DOHH2 (cell line): ENCODE results near the gene AQP1.

Experiments
- H3F3A ChIP-seq: fragments of 200-600 bp; sonication (generic), shearing (Covaris generic); 2 replicates; pipeline ENCODE4 v1.6.0; 2016; ENCODE audit warnings: antibody characterized with exemption, mild to moderate bottlenecking; ENCODE audit not compliant: control insufficient read depth, insufficient read depth
- H3K27ac ChIP-seq: fragments of 200-600 bp; sonication (generic); 2 replicates; pipeline ENCODE4 v1.5.1; 2014; ENCODE audit warnings: low read depth, mild to moderate bottlenecking, low read length, moderate library complexity
- H3K27me3 ChIP-seq: fragments of 200-600 bp; sonication (generic); 2 replicates; pipeline ENCODE4 v1.6.1; 2014; ENCODE audit warnings: mild to moderate bottlenecking, low read length, mixed read lengths; ENCODE audit not compliant: control insufficient read depth
- H3K36me3 ChIP-seq: fragments of 200-600 bp; sonication (generic); 2 replicates; pipeline ENCODE4 v1.6.1; 2014; ENCODE audit warnings: mild to moderate bottlenecking, low read length, moderate library complexity, mixed read lengths; ENCODE audit not compliant: control insufficient read depth
- H3K4me1 ChIP-seq: fragments of 200-600 bp; sonication (generic); 2 replicates; pipeline ENCODE4 v1.6.1; 2014; ENCODE audit warnings: mild to moderate bottlenecking, low read length, mixed read lengths; ENCODE audit not compliant: control insufficient read depth
- H3K4me2 ChIP-seq: fragments of 200-600 bp; sonication (generic); 2 replicates; pipeline ENCODE4 v1.6.0; 2014; ENCODE audit warnings: mild to moderate bottlenecking, low read length, moderate library complexity
- H3K4me3 ChIP-seq: fragments of 200-600 bp; sonication (generic); 2 replicates; pipeline ENCODE4 v1.5.1; 2014; ENCODE audit warnings: mild to moderate bottlenecking, low read length, mixed read lengths
- H3K79me2 ChIP-seq: fragments of 200-600 bp; sonication (generic); 2 replicates; pipeline ENCODE4 v1.6.1; 2014; ENCODE audit warnings: mild to moderate bottlenecking, low read length, mixed read lengths; ENCODE audit not compliant: control insufficient read depth
- H3K9me2 ChIP-seq: fragments of 200-600 bp; sonication (generic); replicated peaks from 2 replicates; pipeline ENCODE4 v1.6.1; 2014; ENCODE audit warnings: mild to moderate bottlenecking, low read length, mixed read lengths; ENCODE audit not compliant: control insufficient read depth
- H3K9me3 ChIP-seq: fragments of 200-600 bp; sonication (generic); 2 replicates; pipeline ENCODE4 v1.6.1; 2014; ENCODE audit warnings: antibody characterized with exemption, low read length, mixed read lengths; ENCODE audit not compliant: control insufficient read depth, insufficient read depth
- H4K20me1 ChIP-seq: fragments of 200-600 bp; sonication (generic); 2 replicates; pipeline ENCODE4 v1.6.0; 2014; ENCODE audit warnings: low read depth, mild to moderate bottlenecking, antibody characterized with exemption, low read length, moderate library complexity; ENCODE audit not compliant: control insufficient read depth, insufficient read depth
- EZH2phosphoT487 ChIP-seq: fragments of 200-600 bp; sonication (generic); IDR thresholded peaks from 2 replicates; pipeline ENCODE4 v1.6.1; 2017; ENCODE audit warnings: borderline replicate concordance, mild to moderate bottlenecking, antibody characterized with exemption, low read length, moderate library complexity, mixed read lengths
- TF ChIP-seq, protein P1 (sequence below): fragments of 200-600 bp; sonication (generic); IDR thresholded peaks from one replicate; pipeline ENCODE4 v1.5.1; 2014; ENCODE audit warnings: antibody characterized with exemption, mild to moderate bottlenecking, low read depth, low read length; ENCODE audit not compliant: poor library complexity, severe bottlenecking

Gene AQP1

DNA sequence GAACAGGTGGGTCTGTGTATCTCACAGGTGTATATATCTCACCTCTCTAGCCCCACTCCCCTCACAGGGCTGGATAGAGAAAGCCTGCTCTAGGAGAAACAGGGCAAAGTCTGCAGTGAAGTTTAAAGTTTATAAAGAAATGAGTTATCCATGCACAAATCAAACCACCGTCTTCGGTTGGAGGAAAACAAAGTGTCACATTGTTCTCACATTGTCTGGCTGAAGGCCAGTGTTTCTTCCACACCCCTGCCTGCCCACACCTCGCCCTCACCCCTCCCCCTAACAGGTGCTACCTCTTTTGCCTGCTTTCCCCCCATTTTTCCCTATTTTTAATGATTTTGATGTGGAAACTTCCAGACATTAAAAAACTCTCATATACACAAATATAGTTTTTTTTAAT, 25.8 kb downstream of the AQP1 start:
- Histone ChIP-seq H3K4me1 (no peaks in the 10 kb centered on the region), H3K36me3 (no peaks in the 10 kb centered on the region), H3K27me3 (peaks cover 9% of the 10 kb centered on the region), H3K4me3 (no peak overlapping the region), H3K9me3 (no peaks in the 10 kb centered on the region), H3K27ac (no peak overlapping the region), H3K4me2 (no peak overlapping the region), H3K79me2 (no peaks in the 10 kb centered on the region), H4K20me1 (no peaks in the 10 kb centered on the region), H3F3A (no peaks in the 10 kb centered on the region), H3K9me2 (no peaks in the 10 kb centered on the region)
- no peak for TF ChIP-seq EZH2phosphoT487
- TF ChIP-seq, protein P1, sequence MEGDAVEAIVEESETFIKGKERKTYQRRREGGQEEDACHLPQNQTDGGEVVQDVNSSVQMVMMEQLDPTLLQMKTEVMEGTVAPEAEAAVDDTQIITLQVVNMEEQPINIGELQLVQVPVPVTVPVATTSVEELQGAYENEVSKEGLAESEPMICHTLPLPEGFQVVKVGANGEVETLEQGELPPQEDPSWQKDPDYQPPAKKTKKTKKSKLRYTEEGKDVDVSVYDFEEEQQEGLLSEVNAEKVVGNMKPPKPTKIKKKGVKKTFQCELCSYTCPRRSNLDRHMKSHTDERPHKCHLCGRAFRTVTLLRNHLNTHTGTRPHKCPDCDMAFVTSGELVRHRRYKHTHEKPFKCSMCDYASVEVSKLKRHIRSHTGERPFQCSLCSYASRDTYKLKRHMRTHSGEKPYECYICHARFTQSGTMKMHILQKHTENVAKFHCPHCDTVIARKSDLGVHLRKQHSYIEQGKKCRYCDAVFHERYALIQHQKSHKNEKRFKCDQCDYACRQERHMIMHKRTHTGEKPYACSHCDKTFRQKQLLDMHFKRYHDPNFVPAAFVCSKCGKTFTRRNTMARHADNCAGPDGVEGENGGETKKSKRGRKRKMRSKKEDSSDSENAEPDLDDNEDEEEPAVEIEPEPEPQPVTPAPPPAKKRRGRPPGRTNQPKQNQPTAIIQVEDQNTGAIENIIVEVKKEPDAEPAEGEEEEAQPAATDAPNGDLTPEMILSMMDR: no peak

DNA sequence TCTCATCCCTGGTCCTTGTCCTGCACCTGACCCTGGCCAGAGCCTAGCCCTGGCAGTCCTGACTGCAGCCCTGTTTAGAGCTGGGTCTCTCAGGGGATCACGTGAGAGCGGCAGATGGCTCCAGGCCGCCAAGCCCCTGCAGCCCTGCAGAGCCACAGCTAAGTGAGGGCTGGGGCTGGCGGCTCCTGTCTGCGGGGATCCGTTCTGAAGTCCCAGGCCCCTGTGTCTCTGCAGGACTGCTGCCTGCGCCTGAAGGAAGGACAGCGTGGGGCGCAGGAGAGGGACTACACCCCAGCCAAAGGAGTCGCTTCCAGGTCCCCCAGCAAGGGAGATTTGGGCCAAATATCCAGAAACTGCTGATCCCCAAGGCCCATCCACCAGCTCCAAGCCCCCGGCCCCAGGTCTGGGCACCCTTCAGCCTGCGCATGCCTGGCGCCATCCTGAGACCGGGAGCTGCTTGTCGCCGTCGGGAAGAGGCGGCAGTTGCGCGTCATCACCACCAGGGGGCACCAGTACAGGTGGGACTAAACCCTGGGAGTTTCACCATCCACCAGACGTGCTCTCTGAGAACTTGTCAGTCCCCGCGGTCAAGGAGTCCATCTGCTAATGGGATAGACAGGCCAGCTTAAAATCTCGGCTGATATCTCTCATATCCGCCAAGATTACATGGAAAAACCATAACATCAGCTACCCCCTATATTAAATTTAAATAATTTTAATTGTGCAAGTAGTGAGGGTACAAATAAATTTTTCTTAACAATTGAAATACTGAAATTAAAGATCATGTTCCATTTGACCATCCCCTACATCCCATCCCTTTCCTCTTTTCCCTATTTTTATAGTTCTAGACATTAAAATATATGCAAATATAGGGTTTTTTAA, 27.0 kb downstream of the AQP1 start:
- Histone ChIP-seq H3K27me3 (peaks cover 13% of the 10 kb centered on the region), H3F3A (no peaks in the 10 kb centered on the region), H3K9me3 (no peaks in the 10 kb centered on the region), H3K4me3 (no peak overlapping the region), H4K20me1 (no peaks in the 10 kb centered on the region), H3K9me2 (no peaks in the 10 kb centered on the region), H3K36me3 (no peaks in the 10 kb centered on the region), H3K4me2 (no peak overlapping the region), H3K79me2 (no peaks in the 10 kb centered on the region), H3K4me1 (no peaks in the 10 kb centered on the region), H3K27ac (no peak overlapping the region)
- no peak for TF ChIP-seq EZH2phosphoT487
- TF ChIP-seq, protein P1: peak; percentile 98

DNA sequence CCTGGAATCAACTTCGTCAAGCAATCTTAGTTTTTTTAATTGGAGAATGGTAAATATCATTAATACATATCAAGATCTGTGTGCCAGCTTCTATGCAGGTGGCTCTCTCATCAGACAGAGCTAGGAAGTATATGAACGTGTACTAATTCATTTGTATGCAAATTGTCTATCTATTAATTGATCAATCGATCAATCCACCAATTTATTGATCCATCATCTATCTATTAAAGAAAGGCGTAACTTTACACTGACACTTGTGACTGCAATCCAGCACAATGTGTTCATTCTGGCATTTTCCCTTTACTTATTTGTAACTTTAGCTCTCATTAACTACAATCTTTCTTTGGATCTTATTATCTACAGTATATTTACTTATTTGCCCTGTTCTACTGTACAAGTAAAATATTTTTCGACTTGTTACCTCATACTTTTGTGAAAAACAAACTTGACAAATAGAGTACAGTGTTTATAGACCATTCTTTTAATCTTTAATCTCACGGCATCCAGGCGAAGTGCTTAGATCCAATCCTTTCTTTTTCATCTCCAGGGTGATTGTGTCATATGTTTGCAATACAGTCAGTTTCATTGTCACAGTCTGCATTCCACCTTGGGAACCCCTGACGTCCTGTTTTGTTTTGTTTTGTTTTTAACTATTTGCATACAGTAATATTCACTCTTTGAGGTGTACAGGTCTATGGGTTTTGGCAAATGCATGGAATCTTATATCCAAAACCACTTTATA, 30.1 kb downstream of the AQP1 start:
- H3K4me1 ChIP-seq: no peaks in the 10 kb centered on the region
- no peaks in the 10 kb centered on the region for H3K36me3 ChIP-seq
- H3K79me2 ChIP-seq: no peaks in the 10 kb centered on the region
- no peak overlapping the region for H3K4me2 ChIP-seq
- no peaks in the 10 kb centered on the region for H4K20me1 ChIP-seq
- no peak overlapping the region for H3K27ac ChIP-seq
- H3F3A ChIP-seq: no peaks in the 10 kb centered on the region
- H3K9me3 ChIP-seq: no peaks in the 10 kb centered on the region
- peaks cover 13% of the 10 kb centered on the region for H3K27me3 ChIP-seq
- H3K9me2 ChIP-seq: no peaks in the 10 kb centered on the region
- no peak for TF ChIP-seq EZH2phosphoT487
- TF ChIP-seq, protein P1: no peak
- H3K4me3 ChIP-seq: no peak overlapping the region
